ENCODE data around the gene VPS33B.
"Not testable (repeated sequence)": the region's sequence is repeated elsewhere in the genome, so short reads cannot be mapped to it uniquely, and the experiment has no call there.

Gene VPS33B

DNA sequence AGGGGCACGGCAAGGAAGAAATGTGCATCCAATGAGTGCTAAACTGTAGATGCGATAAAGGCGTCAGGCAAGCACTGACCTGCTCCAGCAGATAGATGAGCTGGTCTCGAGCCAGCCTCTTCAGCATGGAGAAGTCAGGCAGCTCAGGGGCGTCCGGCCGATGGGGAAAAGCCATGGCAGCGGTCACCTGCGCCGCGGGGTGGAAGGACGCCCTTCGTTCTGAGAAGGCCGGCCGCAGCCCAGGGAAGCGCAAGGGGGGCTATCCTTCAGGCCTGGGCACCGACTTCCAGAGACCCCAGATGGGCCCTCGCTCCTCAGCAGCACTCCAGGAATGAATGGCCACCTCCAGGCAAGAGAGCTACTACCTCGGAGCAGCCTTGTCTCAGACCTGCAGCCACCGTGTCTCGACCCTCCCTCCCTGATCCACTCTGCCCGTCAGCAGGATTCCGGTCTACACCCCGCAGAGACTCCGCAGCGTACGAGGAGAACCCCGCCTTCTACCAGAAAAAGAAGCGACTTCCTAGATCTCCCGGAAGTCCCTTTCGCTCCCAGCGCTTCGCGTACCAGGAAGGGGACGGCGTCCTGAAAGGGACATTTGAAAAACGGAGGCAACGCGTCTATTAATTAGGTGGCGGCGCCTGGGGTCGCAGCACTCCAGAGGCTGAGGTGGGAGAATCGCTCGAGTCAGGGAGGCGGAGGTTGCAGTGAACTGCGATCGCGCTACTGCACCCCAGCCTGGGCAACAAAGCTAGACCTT, at the start of gene VPS33B:
Gene VPS33B, minus strand, starts transcription at position 520 of the 757 bp plus-strand sequence. Its CDS starts 345 bp downstream, at position 175.
- peak; percentile 68 to 76 (median 72) for DNase-seq

DNA sequence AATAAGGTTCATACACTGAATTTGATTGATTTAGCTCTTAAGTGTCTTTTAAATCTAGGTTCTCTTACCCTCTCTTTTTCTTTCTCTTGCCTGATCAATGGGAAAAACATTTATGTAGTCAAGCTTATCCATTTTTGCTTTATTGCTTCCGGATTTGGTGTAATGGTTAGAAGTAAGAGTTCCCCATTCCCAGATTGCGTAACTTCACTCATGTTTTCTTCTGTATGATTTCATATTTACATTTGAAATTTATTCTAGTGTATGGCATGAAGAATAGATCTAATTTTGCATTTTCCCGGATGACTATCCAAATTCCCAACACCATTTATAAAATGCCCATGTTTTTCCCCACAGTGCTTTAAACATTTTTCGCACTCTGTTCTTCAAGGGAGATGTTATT, 49.8 kb upstream of the VPS33B start:
- no peak for DNase-seq

DNA sequence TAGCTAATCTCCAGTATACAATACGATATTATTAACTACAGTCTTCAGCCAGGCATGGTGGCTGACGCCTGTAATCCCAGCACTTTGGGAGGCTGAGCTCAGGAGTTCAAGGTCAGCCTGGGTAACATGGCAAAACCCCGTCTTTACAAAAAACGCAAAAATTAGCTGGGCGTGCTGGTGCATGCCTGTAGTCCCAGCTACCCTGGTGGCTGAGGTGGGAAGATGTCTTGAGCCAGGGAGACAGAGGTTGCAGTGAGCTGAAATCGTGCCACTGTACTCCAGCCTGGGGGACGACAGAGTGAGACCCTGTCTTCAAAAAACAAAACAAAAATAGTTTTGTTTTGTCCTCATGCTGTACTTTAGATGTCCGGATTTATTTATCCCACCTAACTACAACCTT, 48.5 kb upstream of the VPS33B start:
- DNase-seq: no peak

DNA sequence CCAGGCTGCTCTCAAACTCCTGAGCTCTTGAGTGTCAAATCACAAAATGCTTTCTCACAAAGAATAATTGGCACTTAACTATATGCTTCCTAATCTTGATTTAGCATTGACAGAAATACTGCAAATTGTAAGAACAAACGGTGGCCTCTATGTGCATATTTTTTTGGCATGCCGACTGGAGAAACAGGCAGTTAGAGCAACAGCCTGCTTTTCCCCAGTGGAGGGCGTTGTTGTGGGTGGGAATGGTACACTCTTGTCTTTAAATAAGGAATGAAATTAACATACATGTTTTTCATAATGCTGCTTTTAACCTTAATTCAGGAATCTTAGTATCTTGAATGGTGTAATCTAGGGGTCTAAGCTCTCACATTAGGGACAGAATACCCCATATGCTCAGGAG, 46.6 kb upstream of the VPS33B start:
- no peak for DNase-seq

DNA sequence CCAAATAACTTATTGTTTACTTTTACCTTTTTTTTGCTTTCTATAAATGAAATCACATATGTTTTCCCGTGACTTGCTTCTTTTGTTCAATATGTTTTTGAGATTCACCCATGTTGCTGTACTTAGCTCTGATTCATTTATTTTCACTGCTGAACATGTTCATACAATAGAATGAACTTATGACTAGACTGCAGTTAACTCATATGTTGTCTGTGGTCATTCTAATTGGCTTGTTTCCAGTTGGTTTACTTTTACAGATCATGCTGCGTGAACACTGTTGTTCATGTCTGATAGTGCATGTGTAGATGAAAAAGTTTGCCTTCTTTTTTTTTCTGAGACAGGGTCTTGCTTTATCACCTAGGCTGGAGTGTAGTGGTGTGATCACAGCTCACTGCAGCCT, 46.0 kb upstream of the VPS33B start:
- no peak for DNase-seq

DNA sequence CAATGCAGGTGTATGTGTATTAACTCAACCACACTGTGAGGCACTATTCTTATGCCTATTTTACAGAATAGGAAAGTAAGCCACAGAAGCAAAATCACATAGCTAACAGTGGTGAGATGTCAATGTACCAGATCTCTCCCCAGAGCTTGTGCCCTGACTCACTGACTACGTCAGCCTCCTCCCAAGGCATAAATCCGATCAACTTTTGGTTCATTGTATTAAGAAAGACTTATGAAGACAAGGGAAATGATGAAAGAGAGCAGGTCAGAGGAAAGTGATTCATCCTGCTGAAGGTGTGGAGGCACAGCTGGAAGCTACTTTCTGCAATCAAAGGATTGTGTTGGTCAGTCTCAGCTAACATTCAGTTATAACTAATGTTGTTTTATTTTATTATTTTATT, 44.6 kb upstream of the VPS33B start:
- DNase-seq: no peak

DNA sequence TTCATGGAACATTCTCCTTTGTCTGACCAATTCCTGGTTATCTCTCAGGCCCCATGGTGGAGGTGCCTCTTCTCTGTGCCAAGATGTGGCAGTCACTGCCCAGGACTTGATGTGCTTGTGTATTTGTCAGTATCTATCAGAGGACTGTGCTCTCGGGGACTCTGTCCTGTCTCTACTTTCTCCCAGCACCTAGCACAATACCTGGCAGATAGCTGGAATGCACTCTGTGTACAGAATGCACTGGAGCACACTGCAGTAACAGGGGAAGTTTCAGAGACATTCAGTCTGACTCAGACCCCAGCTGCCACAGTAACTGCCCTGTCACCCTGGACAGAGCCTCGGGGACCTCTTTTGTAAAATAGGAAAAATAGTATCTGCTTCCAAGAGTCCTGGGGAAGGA, 43.1 kb upstream of the VPS33B start:
- DNase-seq: no peak

DNA sequence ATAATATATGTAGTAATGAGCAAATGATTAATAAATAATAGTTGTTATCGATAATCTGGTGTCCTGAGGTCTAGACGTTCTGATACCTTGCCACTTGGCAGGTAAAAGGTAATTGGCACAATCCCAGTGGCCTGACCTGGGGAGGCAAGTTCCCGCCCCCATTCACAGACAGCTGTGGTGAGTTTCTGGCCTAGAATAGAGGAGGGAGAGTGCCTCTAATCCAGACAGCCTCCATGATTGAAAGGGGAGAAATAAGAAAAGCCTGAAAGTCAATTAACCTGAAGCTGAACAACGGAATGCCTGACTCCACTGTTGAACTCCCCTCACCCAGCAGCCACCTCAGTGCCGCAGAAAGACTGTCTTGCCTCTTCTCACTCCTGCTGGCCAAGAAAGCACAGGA, 39.6 kb upstream of the VPS33B start:
- no peak for DNase-seq

DNA sequence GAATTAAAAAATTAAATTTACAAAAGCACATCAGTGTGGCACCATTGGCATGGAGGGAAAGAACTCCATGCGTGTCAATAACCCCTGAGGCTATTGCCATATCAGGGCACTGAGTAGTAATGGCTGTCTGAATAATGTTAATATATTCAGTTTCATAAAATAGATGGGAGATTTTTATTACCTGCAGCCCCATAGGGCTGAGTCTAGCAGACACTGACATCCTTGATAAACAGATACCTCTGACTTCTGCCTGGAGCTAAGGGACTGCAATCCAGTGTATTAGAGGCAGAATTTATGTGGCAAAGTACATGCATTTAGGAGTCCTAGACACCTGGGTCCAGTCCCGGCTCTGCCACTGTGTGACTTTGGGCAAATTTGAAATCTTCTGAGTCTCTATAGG, 38.8 kb upstream of the VPS33B start:
- no peak for DNase-seq

DNA sequence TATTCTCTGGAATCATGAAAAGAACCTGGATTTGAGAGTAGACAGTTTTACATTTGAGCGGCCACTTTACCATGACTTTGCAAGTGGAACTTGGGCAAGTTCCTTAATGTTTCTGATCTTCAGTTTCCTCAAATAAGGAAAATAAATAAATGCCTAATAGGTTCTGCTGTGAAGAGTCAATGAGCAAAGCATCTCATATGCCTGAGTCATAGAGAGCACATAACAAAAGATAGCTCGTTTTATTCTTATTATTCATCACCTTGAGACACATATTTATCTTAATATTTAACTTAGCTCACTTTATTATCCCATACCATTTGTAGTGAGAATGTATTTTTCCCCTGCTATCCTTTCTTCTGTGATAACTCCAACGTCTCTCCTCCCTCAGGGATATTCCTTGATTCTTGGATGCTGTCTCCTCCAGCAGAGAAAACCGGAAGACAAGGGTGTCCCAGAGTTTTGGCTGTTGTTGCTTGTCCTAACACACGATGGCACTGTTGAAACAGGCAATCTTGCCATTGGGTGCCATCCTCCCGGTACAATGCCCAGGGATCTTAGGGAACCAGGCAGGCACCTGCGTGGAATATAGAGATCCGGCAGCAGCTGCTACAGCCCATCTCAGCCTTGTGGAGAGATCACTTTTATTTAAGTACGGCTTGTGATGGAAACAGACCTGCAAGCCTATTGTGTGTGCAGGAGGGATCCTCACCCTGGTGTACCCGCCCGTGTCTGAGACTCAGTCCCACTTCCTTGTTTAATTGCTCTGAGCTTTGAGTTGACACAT, 33.3 kb upstream of the VPS33B start:
- DNase-seq: peak in 4 of 6 experiments; percentile 1 to 23 (median 10)

DNA sequence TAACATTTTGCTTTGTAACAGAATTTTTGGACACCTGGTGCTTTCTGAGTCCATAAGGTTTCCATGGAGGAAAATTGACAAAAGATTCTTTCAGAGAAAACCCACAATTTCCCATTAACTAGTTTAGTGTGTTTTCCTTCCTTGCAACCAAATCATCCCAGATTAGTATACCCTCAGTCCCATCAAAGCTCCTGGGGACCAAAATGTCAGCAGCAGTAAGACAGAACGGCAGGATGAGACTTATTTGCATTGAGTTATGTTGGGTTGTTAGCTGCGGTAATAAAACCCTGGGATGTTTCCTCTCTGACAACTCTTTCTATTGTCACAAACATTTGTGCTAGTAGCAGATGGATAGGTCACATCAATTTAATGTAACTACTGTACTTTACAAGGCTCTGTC, 32.4 kb upstream of the VPS33B start:
- no peak for DNase-seq

DNA sequence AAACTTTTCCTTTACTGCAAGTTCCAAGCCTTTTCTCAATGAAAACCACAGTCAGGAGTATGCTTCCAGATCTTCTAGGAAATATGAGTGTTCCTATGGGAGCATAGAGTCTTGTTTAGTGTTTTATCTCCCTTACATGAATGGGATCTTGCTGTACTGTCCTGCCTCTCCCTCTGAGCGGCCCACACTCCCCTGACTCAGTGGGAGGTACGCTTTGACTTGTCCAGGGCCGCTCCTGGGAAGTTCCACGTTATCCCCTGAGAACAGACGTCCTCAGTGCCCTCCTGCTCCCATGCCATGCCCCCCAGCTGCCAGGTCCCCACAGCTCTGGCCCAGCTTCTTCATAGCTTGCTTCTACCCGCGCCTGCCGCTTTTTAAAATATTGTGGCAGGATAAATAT, 28.9 kb upstream of the VPS33B start:
- DNase-seq: no peak

DNA sequence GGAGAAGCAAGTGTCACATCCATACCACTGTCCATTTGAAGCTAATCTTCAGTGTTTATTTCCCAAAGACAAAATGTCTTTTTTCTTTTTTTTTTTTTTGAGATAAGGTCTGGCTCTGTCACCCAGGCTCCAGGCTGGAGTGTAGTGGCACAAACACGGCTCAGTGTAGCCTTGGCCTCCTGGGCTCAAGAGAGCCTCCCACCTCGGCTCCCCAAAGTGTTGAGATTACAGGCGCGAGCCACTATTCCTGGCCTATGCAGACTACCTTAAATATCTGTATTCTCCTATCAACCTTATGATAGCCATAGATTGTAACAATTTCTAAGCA, 27.7 kb upstream of the VPS33B start:
- no peak for DNase-seq

DNA sequence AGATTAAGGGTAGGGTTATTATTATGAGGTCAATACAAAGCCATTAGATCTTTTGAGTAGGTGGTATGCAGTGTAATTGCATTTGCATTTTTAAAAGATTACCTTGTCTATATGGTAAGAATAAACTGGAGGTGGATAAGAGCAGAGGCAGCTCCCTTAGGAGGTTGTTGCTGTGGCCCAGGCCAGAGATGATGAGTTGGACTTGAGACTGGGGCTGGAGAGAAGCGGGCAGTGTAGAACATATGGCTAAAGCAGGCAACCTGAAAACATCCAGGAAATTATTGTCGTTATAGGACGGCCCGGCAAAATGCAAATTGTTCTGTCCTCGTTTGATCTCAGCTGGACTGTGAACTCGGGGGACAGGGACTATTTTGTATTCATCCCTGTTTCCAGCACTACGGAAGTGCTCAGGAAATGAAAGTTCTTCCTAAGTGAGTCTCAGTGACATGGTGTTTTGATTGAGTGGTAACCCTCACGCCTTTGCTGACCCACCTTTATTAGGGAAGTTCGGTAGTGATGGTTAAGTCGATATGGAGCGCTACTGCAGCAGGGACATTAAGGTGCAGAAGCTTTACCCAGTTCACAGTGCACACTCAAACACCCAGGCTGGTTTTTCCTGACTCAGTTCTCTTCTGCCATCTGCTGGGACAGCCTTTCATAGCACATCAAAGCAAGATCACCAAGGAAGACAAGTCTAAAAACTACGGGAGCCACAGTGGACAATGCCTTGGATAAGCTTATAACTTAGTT, 27.2 kb upstream of the VPS33B start:
- DNase-seq: peak; percentile 5 to 61 (median 24)

DNA sequence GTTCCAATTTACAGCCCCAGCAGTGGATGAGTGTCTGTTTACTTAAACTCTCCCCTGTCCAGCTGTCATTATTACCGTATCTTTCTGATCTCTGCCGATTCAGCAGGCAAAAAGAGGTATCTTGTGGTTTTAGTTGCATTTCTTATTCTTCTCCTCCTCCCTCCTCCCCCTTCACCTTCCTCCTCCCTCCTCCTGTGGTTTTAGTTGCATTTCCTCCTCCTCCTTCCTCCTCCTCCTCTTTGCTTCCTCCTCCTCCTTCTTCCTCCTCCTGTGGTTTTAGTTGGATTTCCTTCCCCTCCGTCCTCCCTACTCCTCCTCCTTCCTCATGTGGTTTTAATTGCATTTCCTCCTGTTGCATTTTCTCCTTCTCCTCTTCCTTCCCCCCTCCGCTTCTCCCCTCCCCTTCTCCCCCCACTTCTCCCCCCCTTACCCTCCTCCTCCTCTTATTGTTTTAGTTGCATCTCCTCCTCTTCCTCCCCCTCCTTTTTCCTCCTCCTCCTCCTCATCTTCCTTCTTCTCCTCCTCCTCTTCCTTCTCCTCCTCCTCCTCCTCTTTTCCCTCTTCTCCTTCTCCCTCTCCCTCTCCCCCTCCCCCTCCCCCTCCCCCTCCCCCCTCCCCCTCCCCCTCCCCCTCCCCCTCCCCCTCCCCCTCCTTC, 25.3 kb upstream of the VPS33B start:
- DNase-seq: no peak

DNA sequence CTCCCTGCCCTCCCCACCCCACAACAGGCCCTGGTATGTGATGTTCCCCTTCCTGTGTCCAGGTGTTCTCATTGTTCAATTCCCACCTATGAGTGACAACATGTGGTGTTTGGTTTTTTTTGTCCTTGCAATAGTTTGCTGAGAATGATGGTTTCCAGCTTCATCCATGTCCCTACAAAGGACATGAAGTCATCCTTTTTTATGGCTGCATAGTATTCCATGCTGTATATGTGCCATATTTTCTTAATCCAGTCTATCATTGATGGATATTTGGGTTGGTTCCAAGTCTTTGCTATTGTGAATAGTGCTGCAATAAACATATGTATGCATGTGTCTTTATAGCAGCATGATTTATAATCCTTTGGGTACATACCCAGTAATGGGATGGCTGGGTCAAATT, 23.7 kb upstream of the VPS33B start:
- not testable (repeated sequence) for DNase-seq

DNA sequence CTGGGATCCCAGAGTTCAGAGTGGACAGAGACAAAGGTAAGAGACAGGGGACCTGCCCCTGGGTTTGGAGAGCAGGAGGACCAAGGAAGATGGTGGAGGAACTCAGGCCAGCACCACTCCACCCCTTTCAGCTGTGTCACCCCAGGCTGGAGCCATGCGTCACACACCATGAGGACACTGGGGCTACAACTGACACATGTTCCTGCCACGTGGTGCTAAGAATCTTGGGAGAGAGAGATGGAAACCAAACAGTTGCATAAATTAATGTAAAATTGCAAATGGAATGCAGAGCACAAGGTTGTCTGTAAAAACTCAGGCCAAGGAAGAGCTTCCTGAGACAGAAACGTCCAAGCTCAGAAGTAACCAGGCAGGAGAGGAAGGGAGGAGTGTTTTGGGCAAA, 22.7 kb upstream of the VPS33B start:
- no peak for DNase-seq

DNA sequence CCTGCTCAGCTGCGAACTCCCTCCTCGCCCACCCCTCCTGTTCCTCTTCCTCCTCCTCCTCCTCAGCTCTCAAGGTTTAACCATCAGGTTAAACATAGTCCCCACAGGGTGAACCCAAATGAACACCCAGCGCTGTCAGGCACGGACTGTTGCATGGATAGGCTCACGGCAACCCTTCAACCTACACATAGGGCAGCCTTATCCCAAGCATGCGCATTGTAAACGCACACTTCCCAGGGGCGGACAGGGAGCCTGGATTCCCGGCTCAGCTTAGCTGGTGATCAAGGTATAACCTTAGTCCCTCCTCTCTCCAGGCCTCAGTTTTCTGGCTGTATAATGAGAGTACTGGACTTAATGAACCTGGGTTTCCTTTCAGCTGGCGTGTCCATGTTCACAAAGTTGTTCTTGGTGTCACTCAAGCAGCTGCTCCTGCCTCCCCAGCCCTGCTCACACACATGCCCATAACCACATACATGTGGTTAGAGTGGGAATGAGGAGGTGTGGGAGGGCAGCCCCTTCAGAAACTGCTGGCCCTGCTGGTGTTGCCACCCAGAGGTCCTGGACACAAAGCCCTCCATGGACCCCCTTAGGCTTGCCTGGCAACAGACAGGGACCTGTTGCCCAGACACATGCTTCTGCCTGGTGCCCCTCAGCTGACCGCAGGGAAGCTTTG, 20.9 kb upstream of the VPS33B start:
- DNase-seq: no peak

DNA sequence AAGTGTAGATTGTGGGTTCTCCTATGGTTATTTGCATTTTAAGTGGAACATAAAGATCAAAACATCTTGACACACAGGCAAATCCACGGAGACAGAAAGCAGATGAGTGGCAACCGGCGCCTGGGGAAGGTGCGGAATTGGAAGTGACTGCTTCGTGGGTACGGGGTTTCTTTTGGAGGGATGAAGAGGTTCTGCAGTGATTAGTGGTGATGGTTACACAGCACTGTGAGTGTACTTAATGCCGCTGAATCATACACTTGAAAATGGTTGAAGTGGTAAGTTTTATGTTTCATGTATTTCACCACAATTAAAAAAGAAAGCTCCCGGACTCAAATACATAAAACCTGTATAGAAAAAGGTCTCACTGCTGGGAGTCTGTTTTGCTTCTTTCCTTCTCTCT, 18.5 kb upstream of the VPS33B start:
- DNase-seq: no peak

DNA sequence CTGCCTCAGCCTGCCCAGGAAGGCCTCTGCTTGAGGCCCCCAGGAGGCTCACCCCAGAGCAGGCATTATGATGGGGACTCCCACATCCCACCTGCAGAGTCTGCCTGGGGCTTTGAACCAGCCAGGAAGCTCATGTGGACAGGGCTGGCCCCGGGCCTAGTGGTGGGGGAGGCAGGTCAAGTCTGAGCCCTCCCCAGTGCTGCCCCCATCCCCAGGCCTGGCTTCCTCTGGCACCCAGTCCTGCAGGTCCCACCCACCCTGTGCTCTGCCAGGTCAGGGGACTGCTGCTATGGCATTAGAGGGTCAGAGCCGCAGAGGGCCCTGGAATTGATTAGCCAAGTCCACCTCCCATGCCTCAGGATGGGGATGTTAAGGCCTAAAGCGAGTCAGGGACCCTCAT, 17.6 kb upstream of the VPS33B start:
- no peak for DNase-seq

DNA sequence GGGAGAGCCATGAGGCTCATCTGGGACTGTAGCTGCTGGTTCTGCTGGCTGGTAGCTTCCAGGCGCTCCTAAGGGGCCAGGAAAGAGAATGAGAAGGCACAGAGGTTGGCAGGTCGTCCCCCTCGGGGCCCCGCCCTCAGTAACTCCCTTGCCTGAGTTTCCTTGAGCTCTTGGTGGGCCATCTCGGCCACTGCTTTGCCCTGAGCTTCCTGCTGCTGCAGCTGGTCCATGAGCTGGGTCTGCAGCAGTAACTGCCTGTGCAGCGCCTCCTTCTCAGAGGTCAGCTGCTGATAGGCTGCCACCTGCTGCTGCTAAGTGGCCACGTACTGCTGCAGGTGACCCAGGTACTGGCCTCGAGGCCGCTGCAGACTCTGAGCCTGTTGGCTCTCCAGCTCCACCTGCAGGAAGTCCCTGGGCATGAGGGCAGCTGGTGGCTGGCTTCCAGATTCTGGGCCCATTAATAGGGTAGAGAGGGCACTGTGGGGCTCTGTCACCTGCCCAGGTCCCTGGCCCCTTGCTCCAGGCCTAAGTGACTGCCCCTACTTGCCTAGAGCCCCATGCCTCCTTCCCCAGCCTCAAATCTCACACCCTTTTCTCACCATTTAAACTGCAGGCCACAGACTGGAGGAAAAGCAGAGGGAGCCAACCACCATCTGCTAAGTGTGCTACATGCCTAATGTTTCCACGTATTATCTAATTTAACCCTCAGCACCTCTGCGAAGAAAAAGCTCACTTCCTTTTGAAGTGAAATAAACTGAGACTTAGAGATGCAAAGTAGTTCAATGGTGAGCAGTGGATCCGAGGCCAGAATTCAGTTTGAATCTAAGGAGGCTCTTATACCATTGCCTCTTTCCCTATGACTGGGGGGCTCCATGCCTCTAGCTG, 10.8 kb upstream of the VPS33B start:
- DNase-seq: peak in 5 of 6 experiments; percentile 10 to 40 (median 22)

DNA sequence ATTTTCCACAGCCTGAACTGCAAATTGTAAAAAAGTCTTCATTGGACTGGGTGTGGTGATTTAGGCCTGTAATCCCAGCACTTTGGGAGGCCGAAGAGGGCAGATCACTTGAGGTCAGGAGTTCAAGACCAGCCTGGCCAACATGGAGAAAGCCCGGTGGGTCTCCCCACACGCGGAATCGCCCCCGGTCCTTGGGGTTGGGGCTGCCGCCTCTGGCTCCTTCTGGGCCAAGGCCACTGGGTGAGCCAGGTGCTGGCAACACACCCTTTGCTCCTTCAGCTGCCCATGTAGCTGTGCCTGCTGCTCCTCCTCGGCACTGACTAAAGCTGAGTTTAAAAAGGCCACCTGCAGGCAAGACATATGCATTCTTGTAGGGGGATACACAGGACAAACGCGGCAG, 9.4 kb upstream of the VPS33B start:
- DNase-seq: no peak
